Trophoblast cell (in vitro differentiated cells and primary cell): ENCODE measurements around the gene DYRK1A.

Source experiments
- DNase-seq, 2 donors: peaks; one replicate each; pipeline ENCODE4 v3.0.0-alpha.2; 2016
- H2AFZ ChIP-seq: 2 replicates; pipeline ENCODE4 v1.6.1; 2013; ENCODE audit warnings: low read length, moderate library complexity, mild to moderate bottlenecking; ENCODE audit not compliant: insufficient read depth, poor library complexity
- H2AK5ac ChIP-seq: 2 replicates; pipeline ENCODE4 v1.6.1; 2013; ENCODE audit warnings: mild to moderate bottlenecking, low read length
- H2BK120ac ChIP-seq: 2 replicates; pipeline ENCODE4 v1.6.1; 2013; ENCODE audit warnings: low read length, mild to moderate bottlenecking, moderate library complexity; ENCODE audit not compliant: insufficient read depth, poor library complexity
- H2BK12ac ChIP-seq: 2 replicates; pipeline ENCODE4 v1.6.1; 2013; ENCODE audit warnings: mild to moderate bottlenecking, low read length, moderate library complexity
- H2BK5ac ChIP-seq: 2 replicates; pipeline ENCODE4 v1.6.1; 2013; ENCODE audit warnings: low read length, low read depth, moderate library complexity, mild to moderate bottlenecking; ENCODE audit not compliant: poor library complexity
- H3K14ac ChIP-seq: 2 replicates; pipeline ENCODE4 v1.6.1; 2013; ENCODE audit warnings: mild to moderate bottlenecking, low read length
- H3K18ac ChIP-seq: 2 replicates; pipeline ENCODE4 v1.6.1; 2013; ENCODE audit warnings: mild to moderate bottlenecking, low read length
- H3K23ac ChIP-seq: 2 replicates; pipeline ENCODE4 v1.6.1; 2013; ENCODE audit warnings: low read length
- H3K27ac ChIP-seq: 2 replicates; pipeline ENCODE4 v1.5.1; 2013; ENCODE audit warnings: low read depth, mild to moderate bottlenecking, inconsistent platforms, low read length, moderate library complexity
- H3K27me3 ChIP-seq: 2 replicates; pipeline ENCODE4 v1.6.1; 2013; ENCODE audit warnings: inconsistent platforms, mild to moderate bottlenecking, low read length, moderate library complexity; ENCODE audit not compliant: insufficient read depth
- H3K36me3 ChIP-seq, 2 experiments: 1 replicate in 1 of 2; 2 replicates in 1 of 2; pipeline ENCODE4 v1.6.1; 2013; ENCODE audit warnings: low read length in 2 of 2, mild to moderate bottlenecking in 2 of 2, moderate library complexity in 1 of 2; ENCODE audit not compliant: insufficient read depth in 2 of 2, control insufficient read depth in 1 of 2
- H3K4ac ChIP-seq: 2 replicates; pipeline ENCODE4 v1.6.1; 2013; ENCODE audit warnings: low read depth, mild to moderate bottlenecking, low read length, moderate library complexity
- H3K4me1 ChIP-seq, 2 experiments: 1 replicate in 1 of 2; 2 replicates in 1 of 2; pipeline ENCODE4 v1.6.1; 2013; ENCODE audit warnings: low read length in 2 of 2, mild to moderate bottlenecking in 2 of 2, moderate library complexity in 1 of 2; ENCODE audit not compliant: insufficient read depth in 2 of 2, control insufficient read depth in 1 of 2
- H3K4me2 ChIP-seq: 2 replicates; pipeline ENCODE4 v1.6.1; 2013; ENCODE audit warnings: inconsistent platforms, mild to moderate bottlenecking, low read length, moderate library complexity
- H3K4me3 ChIP-seq: 2 replicates; pipeline ENCODE4 v1.5.1; 2013; ENCODE audit warnings: mild to moderate bottlenecking, low read depth, low read length, inconsistent platforms
- H3K79me1 ChIP-seq: one replicate; pipeline ENCODE4 v1.6.1; 2013; ENCODE audit warnings: low read length
- H3K79me2 ChIP-seq: 2 replicates; pipeline ENCODE4 v1.6.1; 2013; ENCODE audit warnings: low read length, mild to moderate bottlenecking; ENCODE audit not compliant: control insufficient read depth, insufficient read depth, poor library complexity
- H3K9ac ChIP-seq: 2 replicates; pipeline ENCODE4 v1.6.1; 2013; ENCODE audit warnings: mild to moderate bottlenecking, low read length
- H3K9me3 ChIP-seq: 2 replicates; pipeline ENCODE4 v1.6.1; 2013; ENCODE audit warnings: low read depth, mild to moderate bottlenecking, control low read depth, inconsistent platforms, low read length; ENCODE audit not compliant: insufficient read depth
- H4K12ac ChIP-seq: 2 replicates; pipeline ENCODE4 v1.6.1; 2013; ENCODE audit warnings: low read depth, mild to moderate bottlenecking, low read length, moderate library complexity
- H4K8ac ChIP-seq: 2 replicates; pipeline ENCODE4 v1.6.1; 2013; ENCODE audit warnings: low read depth, mild to moderate bottlenecking, low read length, moderate library complexity
- H4K91ac ChIP-seq: one replicate; pipeline ENCODE4 v1.6.1; 2013; ENCODE audit warnings: low read depth, mild to moderate bottlenecking, low read length, moderate library complexity
- WGBS: extraction: QIAGEN DNeasy Blood & Tissue Kit; methylation state at CpG from one replicate; pipeline ENCODE4 v1.1.7; 2013; ENCODE audit warnings: missing lambda C conversion rate; ENCODE audit not compliant: insufficient read length, insufficient coverage; ENCODE audit errors: extremely low coverage; 5-methylcytosine and 5-hydroxymethylcytosine counted together

DYRK1A gene

DNA sequence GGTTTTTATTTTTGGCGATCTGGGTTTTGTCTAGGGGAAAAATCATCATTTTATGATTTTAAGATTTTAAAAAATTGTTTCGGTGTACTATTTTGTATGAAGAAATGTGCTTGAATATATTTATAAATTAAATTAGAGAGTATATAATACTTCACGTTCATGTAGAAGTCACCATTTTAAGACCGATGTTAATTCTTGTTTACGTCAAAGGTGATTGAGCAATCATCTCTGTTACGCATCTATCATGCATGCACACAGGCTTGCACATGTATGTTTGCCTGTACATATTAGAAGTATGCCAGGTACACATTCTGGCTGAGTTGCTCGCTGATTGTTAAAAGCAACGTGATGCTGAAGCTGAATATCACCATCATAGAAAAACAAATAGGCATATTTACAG lies 54.7 kb downstream of the DYRK1A start:
- Histone ChIP-seq H4K91ac (no peak overlapping the region), H2BK12ac (no peak overlapping the region), H3K14ac (no peak overlapping the region), H3K27me3 (no peaks in the 10 kb centered on the region), H2AK5ac (no peak overlapping the region), H3K79me1 (no peaks in the 10 kb centered on the region), H3K23ac (no peak overlapping the region), H3K79me2 (peaks cover 3% of the 10 kb centered on the region), H2BK120ac (no peak overlapping the region), H3K27ac (no peak overlapping the region), H3K4me1 (no peaks in the 10 kb centered on the region), H4K8ac (no peak overlapping the region), H3K4ac (no peak overlapping the region), H4K12ac (no peak overlapping the region), H3K4me3 (no peak overlapping the region), H3K9me3 (no peaks in the 10 kb centered on the region), H2AFZ (no peak overlapping the region), H3K4me2 (no peak overlapping the region), H3K18ac (no peak overlapping the region), H3K36me3 (peaks cover 0 to 6% of the 10 kb centered on the region in 2 experiments), H3K9ac (no peak overlapping the region), H2BK5ac (no peak overlapping the region)
- peak; percentile 35 to 76 for DNase-seq
- 100% methylated on average over 1 of the region's 8 CpGs for WGBS

DNA sequence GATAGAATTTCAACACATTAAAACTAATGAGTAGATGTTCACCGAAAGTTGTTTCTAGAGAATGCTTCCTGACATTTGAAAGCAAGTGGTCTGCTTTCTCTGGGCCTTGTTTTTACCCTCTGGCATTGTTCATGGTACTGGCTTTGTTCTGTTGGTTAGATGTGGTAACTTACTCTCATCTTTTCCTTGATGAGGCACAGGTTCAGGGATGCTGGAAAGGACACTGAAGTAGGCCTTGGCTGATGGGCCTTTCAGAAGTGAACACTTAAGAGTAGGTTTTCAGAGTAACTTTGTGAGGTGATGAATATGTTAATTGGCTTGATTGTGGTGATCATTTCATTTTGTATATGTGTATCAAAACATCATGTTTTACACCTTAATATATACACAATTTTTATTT lies 55.8 kb downstream of the DYRK1A start:
- Histone ChIP-seq H2BK120ac (no peak overlapping the region), H3K14ac (no peak overlapping the region), H3K18ac (no peak overlapping the region), H3K36me3 (peaks cover 0 to 6% of the 10 kb centered on the region in 2 experiments), H3K4ac (no peak overlapping the region), H3K4me2 (no peak overlapping the region), H3K79me1 (no peaks in the 10 kb centered on the region), H4K12ac (no peak overlapping the region), H3K79me2 (peaks cover 3% of the 10 kb centered on the region), H3K9me3 (peaks cover 2% of the 10 kb centered on the region), H3K27ac (no peak overlapping the region), H2BK12ac (no peak overlapping the region), H3K4me1 (no peaks in the 10 kb centered on the region), H3K4me3 (no peak overlapping the region), H3K9ac (no peak overlapping the region), H3K27me3 (no peaks in the 10 kb centered on the region), H4K8ac (no peak overlapping the region), H4K91ac (no peak overlapping the region), H2AK5ac (no peak overlapping the region), H3K23ac (no peak overlapping the region), H2AFZ (no peak overlapping the region), H2BK5ac (no peak overlapping the region)
- DNase-seq = no peak
- WGBS = no CpG with 5 or more reads among the region's 1 CpG

DNA sequence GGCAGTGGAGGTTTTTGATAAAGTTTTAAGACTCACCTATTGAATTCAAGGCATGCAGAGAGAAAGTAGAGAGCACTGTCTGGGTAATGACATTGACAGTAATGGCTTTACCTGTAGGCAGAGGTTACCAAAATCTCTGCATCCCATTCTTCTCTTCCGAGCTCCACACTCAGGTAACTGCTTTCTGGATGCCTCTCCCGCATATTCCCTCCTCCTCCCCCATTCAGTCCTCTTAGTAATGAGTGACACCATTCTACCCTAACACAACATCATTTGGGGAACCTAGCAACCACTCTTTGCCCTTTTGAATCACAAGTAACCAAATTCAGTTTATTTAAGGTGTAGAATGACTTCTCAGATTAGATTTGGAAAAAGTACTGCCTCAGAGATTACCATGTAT lies 56.5 kb downstream of the DYRK1A start:
- H4K12ac ChIP-seq = no peak overlapping the region
- no peak overlapping the region for H3K18ac ChIP-seq
- H3K27ac ChIP-seq = no peak overlapping the region
- H2BK5ac ChIP-seq = no peak overlapping the region
- no peak overlapping the region for H4K91ac ChIP-seq
- H3K9me3 ChIP-seq = peaks cover 2% of the 10 kb centered on the region
- no peak overlapping the region for H2BK12ac ChIP-seq
- H3K27me3 ChIP-seq = no peaks in the 10 kb centered on the region
- H2AFZ ChIP-seq = no peak overlapping the region
- no peak overlapping the region for H3K4ac ChIP-seq
- no peak overlapping the region for H4K8ac ChIP-seq
- no peak overlapping the region for H2AK5ac ChIP-seq
- no peak overlapping the region for H3K4me2 ChIP-seq
- peak overlapping the region; percentile 58 for H3K9ac ChIP-seq
- H3K23ac ChIP-seq = no peak overlapping the region
- no peaks in the 10 kb centered on the region for H3K79me1 ChIP-seq
- peaks cover 0 to 6% of the 10 kb centered on the region in 2 experiments for H3K36me3 ChIP-seq
- H2BK120ac ChIP-seq = no peak overlapping the region
- no peaks in the 10 kb centered on the region for H3K4me1 ChIP-seq
- no peak overlapping the region for H3K4me3 ChIP-seq
- DNase-seq = no peak
- peaks cover 3% of the 10 kb centered on the region for H3K79me2 ChIP-seq
- no CpG with 5 or more reads among the region's 2 CpGs for WGBS
- no peak overlapping the region for H3K14ac ChIP-seq

DNA sequence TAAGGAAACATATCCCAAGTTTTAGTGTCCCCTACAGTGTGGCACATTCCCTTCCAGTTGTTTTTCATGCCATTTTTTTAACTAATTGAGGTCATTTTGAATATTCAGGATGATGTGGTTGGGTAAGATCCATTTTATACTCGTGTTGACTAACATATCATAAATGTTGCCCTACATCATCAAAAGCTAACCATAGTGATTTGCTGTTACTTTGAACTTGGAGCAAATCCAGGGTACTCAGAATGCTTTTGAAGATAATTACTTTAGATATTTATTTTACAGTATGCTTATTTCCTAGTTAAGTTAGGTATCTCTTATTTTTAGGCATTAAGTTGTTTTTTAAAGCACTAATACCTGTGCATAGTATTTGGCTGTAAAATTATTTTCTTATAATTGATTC lies 57.8 kb downstream of the DYRK1A start:
- Histone ChIP-seq H2BK12ac (no peak overlapping the region), H3K18ac (no peak overlapping the region), H2BK120ac (no peak overlapping the region), H2BK5ac (no peak overlapping the region), H3K4me2 (no peak overlapping the region), H3K27me3 (no peaks in the 10 kb centered on the region), H4K91ac (no peak overlapping the region), H3K9ac (no peak overlapping the region), H3K4me1 (no peaks in the 10 kb centered on the region), H3K4me3 (no peak overlapping the region), H3K79me1 (no peaks in the 10 kb centered on the region), H3K36me3 (peaks cover 0 to 8% of the 10 kb centered on the region in 2 experiments), H3K27ac (no peak overlapping the region), H3K14ac (no peak overlapping the region), H2AFZ (no peak overlapping the region), H4K12ac (no peak overlapping the region), H4K8ac (no peak overlapping the region), H3K9me3 (peaks cover 2% of the 10 kb centered on the region), H3K4ac (no peak overlapping the region), H3K23ac (no peak overlapping the region), H2AK5ac (no peak overlapping the region), H3K79me2 (peaks cover 1% of the 10 kb centered on the region)
- no CpG with 5 or more reads among the region's 1 CpG for WGBS
- no peak for DNase-seq
